Measurements from ENCODE around the gene ISLR.

The ISLR gene

DNA sequence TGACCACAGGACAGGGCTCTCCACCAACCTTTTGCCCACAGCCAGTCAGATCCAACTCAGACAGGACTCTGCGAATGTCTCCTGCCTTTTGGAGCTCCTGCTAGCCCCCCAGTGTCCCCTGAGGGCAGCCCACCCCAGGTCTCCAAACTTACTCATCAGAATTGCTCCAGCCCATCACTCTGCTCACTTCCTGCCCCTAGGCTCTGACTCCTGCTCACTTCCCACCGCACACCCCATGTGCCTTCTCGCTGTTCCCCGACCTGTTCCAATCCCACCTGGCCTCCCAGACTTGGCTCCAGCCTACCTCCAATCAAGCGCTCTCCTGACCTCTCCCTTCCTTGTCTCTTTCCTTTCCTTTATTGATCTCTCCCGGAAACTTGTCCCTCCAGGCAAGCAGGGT, 35.0 kb downstream of the ISLR start:
- no peak for DNase-seq (ENCODE audit: low read depth)
- TF ChIP-seq, protein P1, sequence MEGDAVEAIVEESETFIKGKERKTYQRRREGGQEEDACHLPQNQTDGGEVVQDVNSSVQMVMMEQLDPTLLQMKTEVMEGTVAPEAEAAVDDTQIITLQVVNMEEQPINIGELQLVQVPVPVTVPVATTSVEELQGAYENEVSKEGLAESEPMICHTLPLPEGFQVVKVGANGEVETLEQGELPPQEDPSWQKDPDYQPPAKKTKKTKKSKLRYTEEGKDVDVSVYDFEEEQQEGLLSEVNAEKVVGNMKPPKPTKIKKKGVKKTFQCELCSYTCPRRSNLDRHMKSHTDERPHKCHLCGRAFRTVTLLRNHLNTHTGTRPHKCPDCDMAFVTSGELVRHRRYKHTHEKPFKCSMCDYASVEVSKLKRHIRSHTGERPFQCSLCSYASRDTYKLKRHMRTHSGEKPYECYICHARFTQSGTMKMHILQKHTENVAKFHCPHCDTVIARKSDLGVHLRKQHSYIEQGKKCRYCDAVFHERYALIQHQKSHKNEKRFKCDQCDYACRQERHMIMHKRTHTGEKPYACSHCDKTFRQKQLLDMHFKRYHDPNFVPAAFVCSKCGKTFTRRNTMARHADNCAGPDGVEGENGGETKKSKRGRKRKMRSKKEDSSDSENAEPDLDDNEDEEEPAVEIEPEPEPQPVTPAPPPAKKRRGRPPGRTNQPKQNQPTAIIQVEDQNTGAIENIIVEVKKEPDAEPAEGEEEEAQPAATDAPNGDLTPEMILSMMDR (conservative IDR thresholded peaks at IDR 0.05; ENCODE audit: control insufficient read depth, insufficient read depth, low read depth, low read length), result no peak
- no peak overlapping the region for H3K4me3 ChIP-seq (ENCODE audit: control insufficient read depth, low read depth, low read length)

DNA sequence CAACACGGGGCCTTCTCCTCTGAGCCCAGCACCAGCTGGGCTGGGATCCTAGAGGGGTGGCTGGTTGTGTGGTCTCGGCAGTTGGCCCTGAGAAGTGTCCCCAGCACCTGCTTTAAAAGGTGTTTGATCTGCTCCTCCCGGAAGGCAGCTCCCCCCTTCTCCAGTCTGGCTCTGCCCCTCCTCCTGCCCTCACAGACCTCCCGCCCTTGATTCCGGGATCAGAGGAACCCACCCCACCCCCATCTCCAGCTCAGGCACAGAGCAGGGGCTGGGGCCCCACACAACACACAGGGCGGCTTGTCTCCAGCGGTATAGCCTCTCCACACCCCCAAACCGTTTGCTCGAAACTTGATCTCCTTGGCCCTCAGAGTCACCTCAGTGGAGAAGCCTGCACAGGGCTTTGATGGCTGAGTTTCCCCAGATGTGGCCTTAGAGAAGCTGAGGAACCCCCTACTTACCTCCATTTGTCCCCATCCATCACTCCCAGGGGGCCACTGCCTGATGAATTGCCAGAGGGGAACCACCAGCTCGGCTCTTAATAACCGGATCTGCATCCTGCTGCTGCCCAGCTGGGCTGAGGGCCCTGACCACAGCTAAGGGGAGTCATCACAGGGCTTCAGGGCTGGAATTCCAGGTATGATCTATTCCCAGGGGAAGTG, 35.5 kb downstream of the ISLR start:
- no peak for DNase-seq (ENCODE audit: low read depth)

DNA sequence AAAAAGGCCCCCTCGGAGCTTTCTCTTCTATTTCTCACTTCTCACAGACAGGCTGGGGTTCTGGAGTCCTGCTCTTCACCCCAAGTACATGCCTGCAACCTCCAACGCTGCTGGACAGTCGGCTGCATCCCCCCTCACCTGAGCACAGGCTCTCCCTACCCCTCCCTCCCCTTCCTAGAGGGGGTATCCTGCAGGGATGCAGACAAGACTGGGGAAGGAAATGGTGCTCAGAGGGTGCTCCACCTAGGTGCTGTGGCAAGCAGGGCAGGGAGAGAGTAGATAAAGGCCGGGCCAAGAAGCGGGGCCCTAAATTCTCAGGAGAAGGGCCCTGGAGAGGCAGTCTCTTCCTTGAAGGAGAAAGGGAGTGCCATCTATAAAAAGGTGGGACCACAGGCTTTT, 36.0 kb downstream of the ISLR start:
- TF ChIP-seq, protein P1 (conservative IDR thresholded peaks at IDR 0.05; ENCODE audit: control insufficient read depth, insufficient read depth, low read depth, low read length), result no peak
- DNase-seq (ENCODE audit: low read depth), result no peak
- no peak overlapping the region for H3K4me3 ChIP-seq (ENCODE audit: control insufficient read depth, low read depth, low read length)

More for the DNA sequence above, 35.5 kb downstream of the ISLR start:
- H3K4me3 ChIP-seq (ENCODE audit: control insufficient read depth, low read depth, low read length), result no peak overlapping the region
- TF ChIP-seq, protein P1 (conservative IDR thresholded peaks at IDR 0.05; ENCODE audit: control insufficient read depth, insufficient read depth, low read depth, low read length), result no peak

DNA sequence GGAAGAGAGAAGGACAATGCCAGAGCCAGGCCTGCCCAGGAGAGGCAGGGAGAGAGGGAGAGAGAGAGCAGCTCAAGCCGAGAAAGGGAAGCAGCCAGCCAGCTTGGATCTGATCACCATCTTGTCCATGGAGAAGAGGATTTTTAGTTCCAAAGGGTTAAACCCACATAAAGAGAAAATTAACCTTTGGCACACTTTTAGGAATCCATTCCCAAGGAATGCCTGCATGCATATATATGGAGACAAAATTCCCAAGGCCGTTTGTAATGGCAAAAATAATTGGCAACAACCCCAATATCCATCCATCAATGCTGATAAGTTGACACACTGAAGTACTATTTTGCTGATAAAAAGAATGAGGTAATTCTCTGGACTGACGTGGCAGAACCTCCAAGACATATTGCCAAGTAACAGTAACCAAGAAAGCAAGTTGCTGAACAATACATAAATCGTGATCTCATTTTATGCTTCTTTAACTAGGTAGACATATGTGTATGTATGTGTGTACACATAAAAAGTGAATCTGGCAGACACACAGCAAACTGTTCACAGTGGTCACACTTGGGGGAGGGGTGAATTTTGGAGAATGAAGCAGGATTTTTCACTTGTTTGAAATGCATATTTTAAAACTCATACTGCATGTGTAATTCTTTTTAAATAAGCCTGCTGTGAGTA, 36.6 kb downstream of the ISLR start:
- H3K4me3 ChIP-seq (ENCODE audit: control insufficient read depth, low read depth, low read length), result no peak overlapping the region
- DNase-seq (ENCODE audit: low read depth), result peak; percentile 67
- TF ChIP-seq, protein P1 (conservative IDR thresholded peaks at IDR 0.05; ENCODE audit: control insufficient read depth, insufficient read depth, low read depth, low read length), result no peak

DNA sequence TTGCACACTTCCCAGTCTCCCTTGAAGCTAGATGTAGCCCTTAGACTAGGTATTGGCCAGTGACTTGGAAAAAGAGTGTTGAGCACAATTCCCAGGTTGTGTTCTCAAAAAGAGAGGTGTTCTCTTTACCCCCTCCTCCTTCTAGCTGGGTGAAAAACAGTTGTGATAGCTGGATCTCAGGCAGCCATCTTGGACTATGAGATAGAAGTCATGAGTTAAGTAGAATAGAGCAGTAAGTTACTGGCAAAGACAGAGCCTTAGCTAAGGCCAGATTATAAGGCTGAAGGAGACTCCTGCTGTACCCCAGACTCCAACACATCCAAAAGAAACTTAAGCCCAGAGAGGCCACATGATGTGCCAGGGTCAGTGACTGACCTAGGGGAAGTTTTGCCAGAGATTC, 37.2 kb downstream of the ISLR start:
- no peak for DNase-seq (ENCODE audit: low read depth)
- no peak overlapping the region for H3K4me3 ChIP-seq (ENCODE audit: control insufficient read depth, low read depth, low read length)
- TF ChIP-seq, protein P1 (conservative IDR thresholded peaks at IDR 0.05; ENCODE audit: control insufficient read depth, insufficient read depth, low read depth, low read length), result no peak

DNA sequence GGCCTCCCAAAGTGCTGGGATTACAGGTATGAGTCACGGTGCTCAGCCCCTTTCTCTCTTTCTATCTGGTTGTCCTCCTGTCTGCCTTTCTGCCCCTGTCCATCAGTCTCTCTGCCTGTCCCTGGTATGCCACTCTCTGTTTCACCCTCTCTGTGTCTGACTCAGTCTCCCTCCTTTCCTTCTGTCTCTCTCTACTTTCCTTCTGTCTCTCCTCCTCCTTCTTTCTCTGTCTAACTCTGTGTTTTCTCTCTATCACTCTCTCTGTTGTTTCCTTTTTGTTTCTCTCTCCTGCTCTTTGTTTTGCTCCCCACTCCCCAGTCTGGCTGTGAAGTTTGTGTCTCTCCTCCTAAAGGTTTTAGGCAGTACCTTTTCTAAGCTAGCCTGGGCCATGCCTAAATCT, 38.1 kb downstream of the ISLR start:
- H3K4me3 ChIP-seq (ENCODE audit: control insufficient read depth, low read depth, low read length), result no peak overlapping the region
- no peak for DNase-seq (ENCODE audit: low read depth)
- TF ChIP-seq, protein P1 (conservative IDR thresholded peaks at IDR 0.05; ENCODE audit: control insufficient read depth, insufficient read depth, low read depth, low read length), result no peak

All from fibroblast of mammary gland (primary cell).